GM10248 (cell line): Measurements from ENCODE around the gene ZYG11B.
"Not testable (repeated sequence)": the region's sequence is repeated elsewhere in the genome, so short reads cannot be mapped to it uniquely, and the experiment has no call there.

Experiments
- CTCF ChIA-PET: fragments of 300-600 bp; sonication (Branson Sonifier 250); formaldehyde crosslinking; extraction: SDS; loops from one replicate; lab custom pipeline; 2021; ENCODE audit warnings: antibody characterized with exemption; lab: Yijun Ruan, JAX
- POLR2A ChIA-PET: fragments of 350-650 bp; sonication (Branson Sonifier 250); formaldehyde crosslinking; extraction: SDS; loops from one replicate; lab custom pipeline; 2020; ENCODE audit warnings: antibody characterized with exemption; lab: Yijun Ruan, JAX
- DNase-seq: peaks from one replicate; pipeline ENCODE4 v3.0.0; 2012; ENCODE audit errors: extremely low spot score
- TF ChIP-seq, protein P1 (sequence below): IDR thresholded peaks from 2 replicates; pipeline ENCODE4 v1.5.1; 2012; ENCODE audit warnings: mild to moderate bottlenecking, low read depth; ENCODE audit errors: extremely low read depth, missing control alignments, control extremely low read depth

Gene ZYG11B

DNA sequence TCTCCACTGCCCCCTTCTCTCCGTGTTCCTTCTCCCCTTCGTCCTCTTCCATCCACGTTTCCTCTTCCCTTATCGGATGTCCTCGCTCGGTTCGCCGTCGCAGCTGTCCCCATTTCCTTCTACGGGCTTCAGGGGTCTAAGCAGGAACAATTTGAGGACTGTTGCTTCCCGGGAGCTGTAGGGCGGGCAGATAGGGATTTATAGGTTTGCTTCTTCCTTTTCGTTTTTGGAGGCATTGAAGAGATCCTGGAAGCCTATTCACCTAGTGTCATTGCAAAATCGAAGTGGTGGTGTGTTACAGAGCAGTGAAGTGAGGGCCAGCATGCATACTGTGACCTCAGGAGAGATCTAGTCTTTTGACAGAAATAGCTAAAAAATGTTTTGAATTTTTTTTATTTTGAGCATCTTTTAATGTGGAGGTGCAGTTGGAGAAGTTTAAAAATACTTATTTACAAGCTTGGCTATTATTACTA is 897 bp downstream of the ZYG11B start:
- TF ChIP-seq, protein P1, sequence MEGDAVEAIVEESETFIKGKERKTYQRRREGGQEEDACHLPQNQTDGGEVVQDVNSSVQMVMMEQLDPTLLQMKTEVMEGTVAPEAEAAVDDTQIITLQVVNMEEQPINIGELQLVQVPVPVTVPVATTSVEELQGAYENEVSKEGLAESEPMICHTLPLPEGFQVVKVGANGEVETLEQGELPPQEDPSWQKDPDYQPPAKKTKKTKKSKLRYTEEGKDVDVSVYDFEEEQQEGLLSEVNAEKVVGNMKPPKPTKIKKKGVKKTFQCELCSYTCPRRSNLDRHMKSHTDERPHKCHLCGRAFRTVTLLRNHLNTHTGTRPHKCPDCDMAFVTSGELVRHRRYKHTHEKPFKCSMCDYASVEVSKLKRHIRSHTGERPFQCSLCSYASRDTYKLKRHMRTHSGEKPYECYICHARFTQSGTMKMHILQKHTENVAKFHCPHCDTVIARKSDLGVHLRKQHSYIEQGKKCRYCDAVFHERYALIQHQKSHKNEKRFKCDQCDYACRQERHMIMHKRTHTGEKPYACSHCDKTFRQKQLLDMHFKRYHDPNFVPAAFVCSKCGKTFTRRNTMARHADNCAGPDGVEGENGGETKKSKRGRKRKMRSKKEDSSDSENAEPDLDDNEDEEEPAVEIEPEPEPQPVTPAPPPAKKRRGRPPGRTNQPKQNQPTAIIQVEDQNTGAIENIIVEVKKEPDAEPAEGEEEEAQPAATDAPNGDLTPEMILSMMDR: no peak
- DNase-seq: no peak
- ChIA-PET POLR2A (no interaction called here), CTCF (interaction anchor here (0.9 to 2.0 kb wide), 3 partner anchors 10 to 26 kb away, joined by 3 to 8 read pairs (median 5); no protein-coding TSS in a partner anchor)

DNA sequence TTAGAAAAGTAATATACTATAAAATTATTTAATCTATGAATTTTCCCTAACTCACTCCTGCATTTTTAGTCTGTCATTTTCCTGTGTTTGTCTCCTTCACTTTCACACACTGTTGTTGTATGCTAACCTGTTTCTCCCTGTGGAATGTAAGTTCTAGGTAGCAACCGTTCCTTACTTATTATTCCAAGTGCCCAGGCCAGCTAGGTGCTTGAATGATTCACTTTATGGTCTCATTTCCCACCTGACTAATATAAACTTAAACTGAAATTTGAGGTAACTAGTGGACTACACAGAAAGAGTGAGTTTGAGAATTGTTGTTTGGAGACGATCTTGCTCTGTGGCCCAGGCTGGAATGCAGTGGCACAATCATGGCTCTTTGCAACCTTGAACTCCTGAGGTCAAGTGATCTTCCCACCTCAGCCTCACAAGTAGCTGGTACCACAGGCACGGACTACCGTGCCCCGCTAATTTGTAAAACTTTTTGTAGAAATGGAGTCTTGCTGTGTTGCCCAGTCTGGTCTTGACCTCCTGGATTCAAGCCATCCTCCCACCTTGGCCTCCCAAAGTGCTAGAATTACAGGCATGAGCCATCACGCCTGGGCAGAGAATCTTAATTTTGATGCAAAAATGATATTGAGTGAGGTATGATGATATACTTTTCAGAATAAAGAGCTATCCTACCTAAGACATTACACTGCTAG is 1.9 kb downstream of the ZYG11B start:
- DNase-seq: no peak
- ChIA-PET POLR2A (no interaction called here), CTCF (interaction anchor here (0.9 to 2.0 kb wide), 5 partner anchors 11 to 199 kb away, joined by 3 to 8 read pairs (median 5); partner anchors contain the start of gene SCP2)
- TF ChIP-seq, protein P1: no peak

DNA sequence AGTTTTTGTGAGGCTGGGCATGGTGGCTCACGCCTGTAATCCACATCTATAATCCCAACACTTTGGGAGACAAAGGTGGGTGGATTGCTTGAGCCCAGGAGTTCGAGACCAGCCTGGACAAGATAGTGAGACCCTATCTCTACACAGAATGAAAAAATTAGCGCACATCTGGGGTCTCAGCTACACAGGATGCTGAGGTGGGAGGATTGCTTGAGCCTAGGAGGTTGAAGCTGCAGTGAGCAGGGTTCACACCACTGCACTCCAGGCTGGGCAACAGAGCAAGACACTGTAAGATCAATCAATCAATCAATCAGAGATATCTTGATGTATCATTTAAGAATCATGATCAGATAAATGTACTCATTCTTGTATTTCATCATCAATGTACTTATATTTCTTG is 7.1 kb downstream of the ZYG11B start:
- POLR2A ChIA-PET: interaction anchor here (0.6 kb wide), 1 partner anchor 22 kb away, joined by 3 read pairs; no protein-coding TSS in a partner anchor
- TF ChIP-seq, protein P1: no peak
- DNase-seq: no peak
- CTCF ChIA-PET: no interaction called here

DNA sequence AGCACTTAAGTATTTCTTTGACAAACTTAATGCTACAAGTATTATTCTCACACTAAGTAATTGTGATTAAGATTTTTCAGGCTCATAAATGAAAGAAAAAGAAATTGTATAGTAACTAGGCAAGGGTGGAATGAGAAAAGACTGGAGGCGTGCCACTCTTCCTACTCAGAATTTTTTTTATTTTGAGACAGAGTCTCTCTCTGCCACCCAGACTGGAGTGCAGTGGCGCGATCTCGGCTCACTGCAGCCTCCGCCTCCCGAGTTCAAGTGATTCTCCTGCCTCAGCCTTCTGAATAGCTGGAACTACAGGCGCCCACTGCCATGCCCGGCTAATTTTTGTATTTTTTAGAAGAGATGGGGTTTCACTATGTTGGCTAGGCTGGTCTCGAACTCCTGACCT is 9.1 kb downstream of the ZYG11B start:
- POLR2A ChIA-PET, CTCF ChIA-PET, DNase-seq: not testable (repeated sequence)

DNA sequence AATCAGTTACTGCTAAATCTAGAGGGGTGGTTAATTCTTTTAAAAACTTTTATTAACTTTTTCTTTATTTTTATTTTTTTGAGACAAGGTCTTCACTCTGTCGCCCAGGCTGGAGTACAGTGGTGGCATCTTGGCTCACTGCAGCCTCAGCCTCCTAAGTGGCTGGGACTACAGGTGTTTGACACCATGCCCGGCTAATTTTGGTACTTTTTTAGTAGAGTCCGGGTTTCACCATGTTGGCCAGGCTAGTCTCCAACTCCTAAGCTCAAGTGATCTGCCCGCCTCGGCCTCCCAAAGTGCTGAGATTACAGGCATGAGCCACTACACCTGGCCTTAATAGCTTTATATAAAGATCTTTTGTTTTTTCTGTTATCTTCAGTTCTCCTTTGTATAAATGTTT is 11.9 kb downstream of the ZYG11B start:
- no peak for DNase-seq
- ChIA-PET POLR2A (no interaction called here), CTCF (interaction anchor here (1.0 kb wide), 1 partner anchor 23 kb away, joined by 3 read pairs; no protein-coding TSS in a partner anchor)
- TF ChIP-seq, protein P1: no peak

DNA sequence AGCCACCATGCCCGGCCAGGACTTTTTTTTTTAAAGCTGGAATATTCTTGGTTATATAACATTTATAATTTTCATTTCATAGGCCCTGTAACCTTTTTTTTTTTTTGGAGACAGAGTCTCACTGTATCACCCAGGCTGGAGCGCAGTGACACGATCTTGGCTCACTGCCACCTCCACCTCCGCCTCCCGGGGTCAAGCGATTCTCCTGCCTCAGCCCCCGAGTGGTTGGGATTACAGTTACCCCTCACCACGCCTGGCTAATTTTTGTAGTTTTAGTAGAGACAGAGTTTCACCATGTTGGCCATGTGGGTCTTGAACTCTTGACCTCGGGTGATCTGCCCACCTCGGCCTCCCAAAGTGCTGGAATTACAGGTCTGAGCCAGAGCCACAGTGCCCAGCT is 12.6 kb downstream of the ZYG11B start:
- DNase-seq: no peak
- ChIA-PET POLR2A (no interaction called here), CTCF (interaction anchor here (0.6 to 2.0 kb wide), 6 partner anchors 8 to 98 kb away, joined by 3 to 9 read pairs (median 6); partner anchors contain the start of gene ZYG11B)
- TF ChIP-seq, protein P1: no peak

DNA sequence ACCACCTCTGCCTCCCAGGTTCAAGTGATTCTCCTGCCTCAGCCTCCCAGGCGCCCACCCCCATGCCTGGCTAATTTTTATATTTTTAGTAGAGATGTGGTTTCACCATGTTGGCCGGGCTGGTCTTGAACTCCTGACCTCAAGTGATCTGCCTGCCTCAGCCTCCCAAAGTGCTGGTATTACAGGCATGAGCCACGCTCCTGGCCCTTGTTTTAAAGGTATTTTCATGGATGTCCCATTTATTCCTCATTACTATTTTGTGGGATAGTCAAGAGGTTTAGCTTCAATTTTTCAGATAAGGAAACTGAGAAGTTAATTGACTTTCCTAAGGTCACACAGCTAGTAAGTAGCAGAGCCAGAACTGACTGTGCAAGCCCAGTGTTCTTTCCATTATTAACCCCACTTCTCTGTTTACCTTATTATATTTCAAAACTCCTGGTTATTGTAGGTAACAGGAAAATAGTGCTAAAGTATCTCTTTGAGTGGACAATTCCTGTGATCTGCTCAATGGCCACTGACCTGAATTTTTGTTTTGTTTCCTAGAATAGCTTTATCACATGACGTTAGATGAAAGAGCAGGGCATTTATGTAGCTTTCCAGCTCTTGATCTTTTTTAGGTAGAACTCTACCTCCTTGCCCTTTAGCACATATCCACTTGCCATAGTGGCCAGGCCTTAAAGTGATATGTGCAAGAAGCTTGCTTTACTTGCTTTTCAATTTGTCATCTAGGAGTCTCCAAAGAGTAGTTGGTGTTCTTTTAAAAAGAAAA is 13.6 kb downstream of the ZYG11B start:
- ChIA-PET CTCF (interaction anchor here (1.0 to 2.0 kb wide), 7 partner anchors 9 to 182 kb away, joined by 3 to 9 read pairs (median 5); partner anchors contain the start of genes ECHDC2 and ZYG11B), POLR2A (interaction anchor here (0.6 to 0.7 kb wide), 2 partner anchors 15 to 31 kb away, joined by 9 to 10 read pairs; no protein-coding TSS in a partner anchor)
- no peak for DNase-seq
- TF ChIP-seq, protein P1: no peak
